ENCODE measurements around the gene TMCC3. TPM values are rescaled to one million over a fixed set of nuclear protein-coding genes. Genes with fewer than 3 reads are reported as not detected.
A peak's percentile ranks its signal among the peaks of the same experiment; 100 is the strongest.
"Not testable (repeated sequence)": the region's sequence is repeated elsewhere in the genome, so short reads cannot be mapped to it uniquely, and the experiment has no call there.

TMCC3 gene
- total RNA-seq, 1 experiment from 2014 or later, result 0.82 TPM

GRCh38 chr12:94615260-94616181, 34.8 kb downstream of the TMCC3 start:
- H3K9me3 ChIP-seq (ENCODE audit: low read length), result no peaks in the 10 kb centered on the region
- no peaks in the 10 kb centered on the region for H3K9me2 ChIP-seq (replicated peaks; ENCODE audit: insufficient read depth, low read length)
- H3K9ac ChIP-seq (ENCODE audit: low read length), result no peak overlapping the region
- no peak for DNase-seq
- no peak overlapping the region for H3K4me3 ChIP-seq (ENCODE audit: low read length)
- no peak overlapping the region for H2AFZ ChIP-seq (ENCODE audit: low read length)
- no peaks in the 10 kb centered on the region for H3K36me3 ChIP-seq (ENCODE audit: insufficient read depth, low read length)
- H3K4me2 ChIP-seq (ENCODE audit: low read depth, low read length, poor library complexity, severe bottlenecking), result no peak overlapping the region
- no peaks in the 10 kb centered on the region for H3K27me3 ChIP-seq (ENCODE audit: low read length)
- H3K79me2 ChIP-seq (ENCODE audit: low read length), result no peaks in the 10 kb centered on the region
- H3K27ac ChIP-seq (ENCODE audit: low read length), result no peak overlapping the region
- no peaks in the 10 kb centered on the region for H4K20me1 ChIP-seq (ENCODE audit: insufficient read depth, low read depth, low read length)
- peaks cover 8% of the 10 kb centered on the region for H3K4me1 ChIP-seq (ENCODE audit: low read length)

- DNase-seq, result no peak
- H3K27me3 ChIP-seq (ENCODE audit: low read length), result no peaks in the 10 kb centered on the region
- no peak overlapping the region for H3K9ac ChIP-seq (ENCODE audit: low read length)
- H3K9me2 ChIP-seq (replicated peaks; ENCODE audit: insufficient read depth, low read length), result no peaks in the 10 kb centered on the region
- no peaks in the 10 kb centered on the region for H3K79me2 ChIP-seq (ENCODE audit: low read length)
- no peak overlapping the region for H2AFZ ChIP-seq (ENCODE audit: low read length)
- H3K36me3 ChIP-seq (ENCODE audit: insufficient read depth, low read length), result no peaks in the 10 kb centered on the region
- H3K9me3 ChIP-seq (ENCODE audit: low read length), result no peaks in the 10 kb centered on the region
- no peak overlapping the region for H3K27ac ChIP-seq (ENCODE audit: low read length)
- peaks cover 10% of the 10 kb centered on the region for H3K4me1 ChIP-seq (ENCODE audit: low read length)
- no peaks in the 10 kb centered on the region for H4K20me1 ChIP-seq (ENCODE audit: insufficient read depth, low read depth, low read length)
- no peak overlapping the region for H3K4me3 ChIP-seq (ENCODE audit: low read length)
- H3K4me2 ChIP-seq (ENCODE audit: low read depth, low read length, poor library complexity, severe bottlenecking), result no peak overlapping the region
These were observed 36.1 kb downstream of the TMCC3 start for GRCh38 chr12:94614288-94614721.

- Histone ChIP-seq H3K4me3 (ENCODE audit: low read length) (no peak overlapping the region), H3K9me3 (ENCODE audit: low read length) (no peaks in the 10 kb centered on the region), H4K20me1 (ENCODE audit: insufficient read depth, low read depth, low read length) (no peaks in the 10 kb centered on the region), H3K27ac (ENCODE audit: low read length) (no peak overlapping the region), H3K36me3 (ENCODE audit: insufficient read depth, low read length) (no peaks in the 10 kb centered on the region), H3K4me2 (ENCODE audit: low read depth, low read length, poor library complexity, severe bottlenecking) (no peak overlapping the region), H3K27me3 (ENCODE audit: low read length) (no peaks in the 10 kb centered on the region), H3K4me1 (ENCODE audit: low read length) (peaks cover 10% of the 10 kb centered on the region), H3K79me2 (ENCODE audit: low read length) (no peaks in the 10 kb centered on the region), H3K9ac (ENCODE audit: low read length) (no peak overlapping the region), H2AFZ (ENCODE audit: low read length) (no peak overlapping the region), H3K9me2 (replicated peaks; ENCODE audit: insufficient read depth, low read length) (no peaks in the 10 kb centered on the region)
- no peak for DNase-seq
These were observed 40.4 kb downstream of the TMCC3 start for GRCh38 chr12:94609917-94610443.

- H4K20me1 ChIP-seq (ENCODE audit: insufficient read depth, low read depth, low read length); H3K9me3 ChIP-seq (ENCODE audit: low read length); H3K27ac ChIP-seq (ENCODE audit: low read length); H2AFZ ChIP-seq (ENCODE audit: low read length); H3K36me3 ChIP-seq (ENCODE audit: insufficient read depth, low read length); H3K4me1 ChIP-seq (ENCODE audit: low read length); H3K9me2 ChIP-seq (replicated peaks; ENCODE audit: insufficient read depth, low read length); H3K9ac ChIP-seq (ENCODE audit: low read length); H3K79me2 ChIP-seq (ENCODE audit: low read length); H3K4me3 ChIP-seq (ENCODE audit: low read length); H3K27me3 ChIP-seq (ENCODE audit: low read length); DNase-seq; H3K4me2 ChIP-seq (ENCODE audit: low read depth, low read length, poor library complexity, severe bottlenecking): not testable (repeated sequence)
These were observed 43.5 kb downstream of the TMCC3 start for GRCh38 chr12:94606810-94607209.

- no peak overlapping the region for H3K4me3 ChIP-seq (ENCODE audit: low read length)
- H2AFZ ChIP-seq (ENCODE audit: low read length), result no peak overlapping the region
- H3K36me3 ChIP-seq (ENCODE audit: insufficient read depth, low read length), result no peaks in the 10 kb centered on the region
- no peaks in the 10 kb centered on the region for H3K4me1 ChIP-seq (ENCODE audit: low read length)
- H3K4me2 ChIP-seq (ENCODE audit: low read depth, low read length, poor library complexity, severe bottlenecking), result no peak overlapping the region
- DNase-seq, result no peak
- no peak overlapping the region for H3K9ac ChIP-seq (ENCODE audit: low read length)
- H3K9me2 ChIP-seq (replicated peaks; ENCODE audit: insufficient read depth, low read length), result no peaks in the 10 kb centered on the region
- no peak overlapping the region for H3K27ac ChIP-seq (ENCODE audit: low read length)
- H3K27me3 ChIP-seq (ENCODE audit: low read length), result no peaks in the 10 kb centered on the region
- no peaks in the 10 kb centered on the region for H4K20me1 ChIP-seq (ENCODE audit: insufficient read depth, low read depth, low read length)
- no peaks in the 10 kb centered on the region for H3K79me2 ChIP-seq (ENCODE audit: low read length)
- H3K9me3 ChIP-seq (ENCODE audit: low read length), result no peaks in the 10 kb centered on the region
These were observed 46.0 kb downstream of the TMCC3 start for GRCh38 chr12:94604366-94604698.

GRCh38 chr12:94603434-94604365, 46.7 kb downstream of the TMCC3 start:
- Histone ChIP-seq H3K9me2 (replicated peaks; ENCODE audit: insufficient read depth, low read length) (no peaks in the 10 kb centered on the region), H3K4me2 (ENCODE audit: low read depth, low read length, poor library complexity, severe bottlenecking) (no peak overlapping the region), H3K4me1 (ENCODE audit: low read length) (no peaks in the 10 kb centered on the region), H3K9me3 (ENCODE audit: low read length) (no peaks in the 10 kb centered on the region), H3K27me3 (ENCODE audit: low read length) (no peaks in the 10 kb centered on the region), H3K4me3 (ENCODE audit: low read length) (no peak overlapping the region), H3K36me3 (ENCODE audit: insufficient read depth, low read length) (no peaks in the 10 kb centered on the region), H3K27ac (ENCODE audit: low read length) (no peak overlapping the region), H4K20me1 (ENCODE audit: insufficient read depth, low read depth, low read length) (no peaks in the 10 kb centered on the region), H3K9ac (ENCODE audit: low read length) (no peak overlapping the region), H3K79me2 (ENCODE audit: low read length) (no peaks in the 10 kb centered on the region), H2AFZ (ENCODE audit: low read length) (no peak overlapping the region)
- DNase-seq, result peak; percentile 85

GRCh38 chr12:94602024-94602423, 48.3 kb downstream of the TMCC3 start:
- Histone ChIP-seq H3K79me2 (ENCODE audit: low read length) (no peaks in the 10 kb centered on the region), H3K4me3 (ENCODE audit: low read length) (no peak overlapping the region), H3K27me3 (ENCODE audit: low read length) (no peaks in the 10 kb centered on the region), H3K36me3 (ENCODE audit: insufficient read depth, low read length) (no peaks in the 10 kb centered on the region), H3K9me2 (replicated peaks; ENCODE audit: insufficient read depth, low read length) (no peaks in the 10 kb centered on the region), H2AFZ (ENCODE audit: low read length) (no peak overlapping the region), H3K9me3 (ENCODE audit: low read length) (no peaks in the 10 kb centered on the region), H4K20me1 (ENCODE audit: insufficient read depth, low read depth, low read length) (no peaks in the 10 kb centered on the region), H3K4me2 (ENCODE audit: low read depth, low read length, poor library complexity, severe bottlenecking) (no peak overlapping the region), H3K4me1 (ENCODE audit: low read length) (no peaks in the 10 kb centered on the region), H3K27ac (ENCODE audit: low read length) (no peak overlapping the region), H3K9ac (ENCODE audit: low read length) (no peak overlapping the region)
- no peak for DNase-seq

GRCh38 chr12:94601307-94601706, 49.0 kb downstream of the TMCC3 start:
- not testable (repeated sequence) for H3K4me3 ChIP-seq (ENCODE audit: low read length); H3K4me2 ChIP-seq (ENCODE audit: low read depth, low read length, poor library complexity, severe bottlenecking); H3K27me3 ChIP-seq (ENCODE audit: low read length); H3K36me3 ChIP-seq (ENCODE audit: insufficient read depth, low read length); H3K4me1 ChIP-seq (ENCODE audit: low read length); H4K20me1 ChIP-seq (ENCODE audit: insufficient read depth, low read depth, low read length); H3K9me2 ChIP-seq (replicated peaks; ENCODE audit: insufficient read depth, low read length); H3K9me3 ChIP-seq (ENCODE audit: low read length); H3K79me2 ChIP-seq (ENCODE audit: low read length); H3K9ac ChIP-seq (ENCODE audit: low read length); DNase-seq; H3K27ac ChIP-seq (ENCODE audit: low read length); H2AFZ ChIP-seq (ENCODE audit: low read length)
